CD4-positive, alpha-beta T cell treated with Interleukin-2 at 100 ng/mL for 4 hours (primary cell): ENCODE data around the gene ZNF174.
A peak's percentile ranks its signal among the peaks of the same experiment; 100 is the strongest.

Experiments used
- DNase-seq: peaks from one replicate; pipeline ENCODE4 v3.0.0-alpha.2; 2020; ENCODE audit warnings: low spot score

ZNF174 gene

DNA sequence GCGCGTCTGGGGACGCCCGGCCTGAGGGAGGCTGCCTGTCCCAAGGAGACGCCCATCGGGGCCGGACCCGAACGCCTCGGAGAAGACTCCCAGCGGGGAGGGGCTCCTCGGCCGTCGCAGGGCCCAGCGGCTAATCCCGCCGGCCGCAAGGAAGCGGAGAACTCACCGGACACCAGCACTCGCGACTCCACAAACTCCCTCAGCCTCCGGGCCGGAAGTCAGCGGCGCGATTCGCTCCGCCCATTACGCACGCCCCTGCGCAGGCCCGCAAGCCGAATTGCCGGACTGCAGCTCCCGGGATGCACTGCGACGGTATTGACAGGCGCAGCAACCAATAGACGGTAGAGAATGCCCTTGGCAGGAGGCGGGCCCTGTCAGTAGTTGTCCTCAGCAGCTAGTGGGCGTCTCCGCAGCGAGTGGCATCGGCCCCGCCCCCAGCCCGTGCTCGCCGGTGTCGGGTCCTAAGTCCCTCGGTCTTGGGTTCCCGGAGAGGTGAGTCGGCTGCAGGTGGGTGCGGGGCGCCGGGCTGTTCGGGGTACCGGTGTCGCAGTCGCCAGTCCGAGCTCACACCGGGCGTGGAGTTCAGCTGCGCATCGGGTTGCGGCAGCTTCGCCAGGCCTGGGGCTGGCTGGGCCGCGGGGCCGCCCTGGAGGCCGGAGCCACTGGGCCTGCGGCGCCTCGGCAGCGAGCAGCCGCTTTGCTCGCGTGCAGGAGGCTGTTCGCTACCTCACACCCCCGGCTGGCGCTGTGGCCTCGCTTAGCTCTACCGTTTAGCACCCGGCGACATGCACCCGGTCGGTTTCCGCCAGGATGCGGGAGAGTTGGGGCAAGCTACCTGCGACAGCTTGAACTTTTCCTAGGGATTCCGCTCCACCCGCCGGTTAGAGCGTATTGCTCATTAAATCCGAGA lies at the start of gene ZNF174, which contains the start of gene ZSCAN32:
TSS of gene ZNF174 (plus strand) at position 437 of the 910 bp plus-strand sequence. CDS start 790 bp downstream, outside the sequence.
TSS of gene ZSCAN32 (minus strand) at position 226 of the 910 bp plus-strand sequence. CDS start 3,447 bp downstream, outside the sequence.
- DNase-seq = peak; percentile 100

DNA sequence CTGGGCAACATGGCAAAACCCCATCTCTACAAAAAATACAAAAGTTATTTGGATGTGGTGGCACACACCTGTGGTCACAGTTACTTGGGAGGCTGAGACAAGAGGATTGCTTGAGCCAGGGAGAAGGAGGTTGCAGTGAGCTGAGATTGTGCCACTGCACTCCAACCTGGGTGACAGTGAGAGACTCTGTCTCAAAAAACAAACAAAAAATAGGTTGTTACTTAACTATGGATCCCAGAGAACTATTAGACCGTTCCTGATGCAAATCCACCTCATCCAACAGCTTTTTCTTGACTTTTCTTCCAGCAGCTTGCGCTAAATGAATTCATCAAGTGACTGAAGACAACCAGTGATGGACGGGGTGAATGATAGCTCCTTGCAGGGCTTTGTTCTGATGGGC lies 45.4 kb upstream of the ZNF174 start, which contains the start of gene OR2C1:
TSS of gene OR2C1 (plus strand) at position 301 of the 400 bp plus-strand sequence. CDS start at position 353, 52 bp downstream.
- DNase-seq = no peak

DNA sequence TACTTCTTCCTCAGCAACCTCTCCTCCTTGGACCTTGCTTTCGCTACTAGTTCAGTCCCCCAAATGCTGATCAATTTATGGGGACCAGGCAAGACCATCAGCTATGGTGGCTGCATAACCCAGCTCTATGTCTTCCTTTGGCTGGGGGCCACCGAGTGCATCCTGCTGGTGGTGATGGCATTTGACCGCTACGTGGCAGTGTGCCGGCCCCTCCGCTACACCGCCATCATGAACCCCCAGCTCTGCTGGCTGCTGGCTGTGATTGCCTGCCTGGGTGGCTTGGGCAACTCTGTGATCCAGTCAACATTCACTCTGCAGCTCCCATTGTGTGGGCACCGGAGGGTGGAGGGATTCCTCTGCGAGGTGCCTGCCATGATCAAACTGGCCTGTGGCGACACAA lies 44.9 kb upstream of the ZNF174 start:
- DNase-seq = no peak

GRCh38 chr16:3358871-3359270 lies 42.1 kb upstream of the ZNF174 start:
- no peak for DNase-seq

- DNase-seq = no peak
Observed at GRCh38 chr16:3362931-3363330, 38.1 kb upstream of the ZNF174 start.

- DNase-seq = no peak
Observed at GRCh38 chr16:3363793-3364192, 37.2 kb upstream of the ZNF174 start.

DNA sequence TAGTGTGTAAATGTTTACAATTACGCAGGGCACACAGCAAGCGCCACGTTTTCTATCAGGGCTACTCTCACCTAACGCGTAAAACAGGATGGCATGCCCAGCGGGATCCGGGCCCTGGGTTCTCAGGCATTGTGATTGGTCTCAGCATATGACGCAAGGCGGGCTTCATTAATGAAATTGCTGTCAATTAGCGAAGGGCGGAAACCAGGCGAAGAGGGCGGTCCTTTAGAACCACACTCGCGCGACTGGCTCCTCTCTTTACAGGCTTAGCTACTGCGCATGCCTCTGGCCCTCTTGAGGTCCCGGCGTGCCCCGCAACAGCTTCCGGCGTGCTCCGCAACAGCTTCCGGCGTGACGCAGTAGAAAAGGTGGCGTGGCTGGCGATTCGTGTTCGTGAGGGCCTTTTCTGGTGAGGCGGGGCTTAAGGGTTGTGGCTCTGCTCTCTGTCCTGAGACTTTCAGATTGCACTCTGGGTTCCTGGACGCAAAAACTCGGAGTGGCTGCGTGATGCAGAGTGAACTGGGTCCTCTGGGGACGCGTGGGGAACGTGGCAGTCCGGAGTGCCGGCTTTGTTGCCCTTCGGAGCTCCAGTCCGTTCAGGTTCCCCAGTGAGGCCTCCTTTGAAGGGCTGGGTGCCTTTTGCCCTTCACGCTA lies 36.1 kb upstream of the ZNF174 start:
- peak; percentile 84 for DNase-seq

DNA sequence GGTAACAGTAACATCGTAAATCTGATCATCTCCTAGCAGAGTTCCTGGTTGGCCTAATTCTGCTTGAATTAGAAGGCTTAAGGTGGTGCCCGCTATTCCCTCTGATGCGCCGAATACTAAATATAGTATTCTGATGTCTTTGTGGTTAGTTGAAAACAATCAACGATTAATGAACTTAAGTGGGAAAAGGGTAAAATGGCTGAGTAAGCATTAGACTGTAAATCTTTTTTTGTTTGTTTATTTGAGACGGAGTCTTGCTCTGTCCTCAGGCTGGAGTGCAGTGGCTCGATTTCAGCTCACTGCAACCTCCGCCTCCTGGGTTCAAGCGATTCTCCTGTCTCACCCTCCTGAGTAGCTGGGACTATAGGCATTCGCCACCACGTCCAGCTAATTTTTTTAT lies 31.9 kb upstream of the ZNF174 start:
- no peak for DNase-seq

DNA sequence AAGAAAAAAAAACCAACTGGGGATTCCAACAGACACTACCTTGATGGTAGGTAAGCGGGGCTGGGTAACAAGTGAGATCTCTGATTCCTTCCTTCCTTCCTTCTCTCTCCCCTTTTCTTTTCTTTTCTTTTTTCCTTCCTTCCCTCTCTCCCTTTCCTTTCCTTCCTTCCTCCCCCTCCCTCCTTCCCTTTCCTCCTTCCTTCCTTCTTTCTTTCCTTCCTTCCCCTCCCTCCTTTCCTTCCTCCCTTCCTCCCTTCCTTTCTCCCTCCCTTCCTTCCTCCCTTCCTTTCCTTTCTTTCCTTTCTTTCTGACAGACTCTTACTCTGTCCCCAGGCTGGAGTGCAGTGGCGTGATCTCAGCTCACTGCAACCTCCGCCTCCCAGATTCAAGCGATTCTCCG lies 25.3 kb upstream of the ZNF174 start:
- DNase-seq = no peak

DNA sequence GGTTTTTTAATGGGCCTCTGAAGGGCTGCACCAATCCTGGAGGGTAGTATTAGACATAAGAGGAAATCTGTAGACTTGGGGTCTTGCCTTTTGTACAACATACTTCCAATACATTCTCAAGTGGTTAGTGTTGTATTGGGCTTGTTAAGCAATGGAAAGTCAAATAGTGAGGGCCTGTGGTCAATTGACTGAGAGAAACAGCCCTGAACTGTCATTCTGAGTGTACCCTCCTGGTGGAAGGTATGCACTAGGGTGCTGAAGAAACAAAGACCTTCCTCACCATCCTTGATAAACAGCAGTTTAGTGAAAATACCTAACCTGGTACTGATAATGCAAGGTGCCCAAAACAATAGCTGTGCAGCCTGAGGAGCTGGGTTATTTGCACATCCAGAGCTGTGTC lies 23.1 kb upstream of the ZNF174 start:
- DNase-seq = no peak

- DNase-seq = no peak
Observed at GRCh38 chr16:3383045-3383448, 18.0 kb upstream of the ZNF174 start.

GRCh38 chr16:3388325-3388724 lies 12.7 kb upstream of the ZNF174 start:
- DNase-seq = no peak

DNA sequence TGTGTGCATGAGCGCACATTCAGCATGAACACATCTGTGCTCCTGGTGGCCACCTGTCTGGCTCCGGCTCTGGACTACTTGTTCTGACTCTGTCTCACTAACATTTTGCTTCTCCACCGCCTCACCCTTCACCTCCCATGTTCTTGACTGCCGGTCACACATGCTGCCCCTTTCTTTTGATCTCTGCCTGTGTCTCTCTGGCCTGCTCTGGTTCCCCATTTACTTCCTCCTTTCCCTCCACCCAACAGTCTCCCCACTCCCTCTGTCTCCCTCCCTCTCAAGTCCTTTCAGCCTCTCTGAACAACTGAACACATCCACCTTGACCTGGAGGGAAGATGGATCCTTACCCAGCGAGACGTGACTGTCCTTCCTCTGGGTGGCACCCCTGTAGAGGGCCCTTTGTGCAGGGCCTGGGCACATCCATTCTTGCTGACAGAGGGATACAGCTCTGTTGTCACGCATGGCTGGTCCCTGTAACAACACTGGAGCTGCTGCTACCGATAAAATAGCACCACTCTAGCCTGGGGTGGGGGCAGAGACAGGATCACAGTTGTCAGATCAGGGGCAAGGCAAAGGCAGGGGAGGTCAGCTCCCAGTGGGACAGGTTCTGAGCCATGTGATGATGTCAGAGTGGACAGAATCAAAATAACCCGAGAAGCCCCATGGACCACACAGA lies 11.2 kb upstream of the ZNF174 start:
- DNase-seq = no peak

GRCh38 chr16:3400446-3400778 lies 603 bp upstream of the ZNF174 start:
- DNase-seq = no peak

GRCh38 chr16:3401719-3402397 lies 843 bp downstream of the ZNF174 start:
- no peak for DNase-seq

- DNase-seq = no peak
Observed at GRCh38 chr16:3408561-3409197, 7.7 kb downstream of the ZNF174 start.

- no peak for DNase-seq
Observed at GRCh38 chr16:3413730-3414379, 12.8 kb downstream of the ZNF174 start.

- DNase-seq = peak; percentile 31
Observed at GRCh38 chr16:3431779-3432219, 30.8 kb downstream of the ZNF174 start.

GRCh38 chr16:3434373-3434772 lies 33.4 kb downstream of the ZNF174 start:
- no peak for DNase-seq

GRCh38 chr16:3439637-3440036 lies 38.6 kb downstream of the ZNF174 start:
- no peak for DNase-seq
